A673 (cell line): ENCODE results near the gene C1orf122. TPM values are rescaled to one million over a fixed set of nuclear protein-coding genes. Genes with fewer than 3 reads are reported as not detected.

ENCODE experiments used
- BruUV-seq: library from RNA; stranded (reverse); fragments of 400-500 nt; replicated peaks from 2 replicates; lab custom pipeline; 2021; lab: Mats Ljungman, UMichigan
- CTCF ChIA-PET: fragments of 300-600 bp; sonication (Branson Sonifier 250); formaldehyde crosslinking; loops from one replicate; lab custom pipeline; 2022; ENCODE audit warnings: antibody characterized with exemption; lab: Charles Lee
- POLR2A ChIA-PET: fragments of 300-600 bp; sonication (Branson Sonifier 250); formaldehyde crosslinking; loops from one replicate; lab custom pipeline; 2022; ENCODE audit warnings: antibody characterized with exemption; ENCODE audit not compliant: low non-redundant PET; lab: Charles Lee
- DNase-seq: peaks from one replicate; pipeline ENCODE4 v3.0.0-alpha.2; 2015; ENCODE audit warnings: low spot score
- H3K27ac ChIP-seq: fragments of 200-600 bp; sonication (generic); 2 replicates; pipeline ENCODE4 v1.5.1; 2016; ENCODE audit warnings: mixed run types, low read depth, mild to moderate bottlenecking, mixed read lengths, antibody characterized with exemption, low read length; ENCODE audit not compliant: poor library complexity, severe bottlenecking
- H3K27me3 ChIP-seq: fragments of 200-600 bp; sonication (generic); replicated peaks from 2 replicates; pipeline ENCODE4 v1.6.1; 2017; ENCODE audit warnings: mixed run types, low read depth, mild to moderate bottlenecking, mixed read lengths, antibody characterized with exemption, low read length; ENCODE audit not compliant: insufficient read depth, poor library complexity
- H3K36me3 ChIP-seq: fragments of 200-600 bp; sonication (generic); 2 replicates; pipeline ENCODE4 v1.6.1; 2016; ENCODE audit warnings: mixed run types, mild to moderate bottlenecking, mixed read lengths, antibody characterized with exemption, low read length; ENCODE audit not compliant: insufficient read depth, poor library complexity, severe bottlenecking
- H3K4me1 ChIP-seq: fragments of 200-600 bp; sonication (generic); 2 replicates; pipeline ENCODE4 v1.6.1; 2017; ENCODE audit warnings: mixed run types, mild to moderate bottlenecking, mixed read lengths, antibody characterized with exemption, low read length; ENCODE audit not compliant: insufficient read depth, poor library complexity, severe bottlenecking
- H3K4me3 ChIP-seq: fragments of 200-600 bp; sonication (generic); 2 replicates; pipeline ENCODE4 v1.5.1; 2016; ENCODE audit warnings: low read depth, mixed run types, mild to moderate bottlenecking, mixed read lengths, low read length; ENCODE audit not compliant: poor library complexity, severe bottlenecking
- H3K9me3 ChIP-seq: fragments of 200-600 bp; sonication (generic); 2 replicates; pipeline ENCODE4 v1.6.1; 2016; ENCODE audit warnings: mixed run types, low read depth, mild to moderate bottlenecking, mixed read lengths, antibody characterized with exemption, low read length; ENCODE audit not compliant: poor library complexity, severe bottlenecking
- CTCF ChIP-seq: fragments of 300-800, 200-600 bp; sonication (generic); conservative IDR thresholded peaks from 2 replicates; pipeline ENCODE4 v1.5.1; 2017; ENCODE audit warnings: low read depth, mild to moderate bottlenecking, antibody characterized with exemption, low read length, moderate library complexity, mixed read lengths
- EZH2 ChIP-seq: fragments of 200-600 bp; sonication (generic); IDR thresholded peaks from 2 replicates; pipeline ENCODE4 v1.6.1; 2017; ENCODE audit warnings: borderline replicate concordance, low read depth, mild to moderate bottlenecking, mixed read lengths, antibody characterized with exemption, low read length; ENCODE audit not compliant: poor library complexity, severe bottlenecking
- intact Hi-C: fragments of 100-400 bp; cut with micrococcal nuclease; formaldehyde crosslinking; loops from one replicate; pipeline ENCODE4 v1.10.0; 2022; ENCODE audit not compliant: unreplicated experiment
- total RNA-seq: library from RNA; stranded (reverse); gene quantifications from 2 replicates; pipeline ENCODE4 v1.2.3, GENCODE V29; 2021

The C1orf122 gene
- total RNA-seq, 1 experiment from 2014 or later: 31.0 TPM

- Histone ChIP-seq H3K27me3 (no peaks in the 10 kb centered on the region), H3K4me1 (peaks cover 15% of the 10 kb centered on the region)
Measured at GRCh38 chr1:37809942-37810341, 2.4 kb downstream of the C1orf122 start.

GRCh38 chr1:37811027-37811655 lies 3.6 kb downstream of the C1orf122 start:
- peak; percentile 90 for DNase-seq
- Histone ChIP-seq H3K27ac (no peak overlapping the region), H3K36me3 (peaks cover 9% of the 10 kb centered on the region), H3K27me3 (no peaks in the 10 kb centered on the region), H3K9me3 (no peaks in the 10 kb centered on the region), H3K4me1 (peaks cover 15% of the 10 kb centered on the region), H3K4me3 (no peak overlapping the region)
- BruUV-seq: no TSS peak
- TF ChIP-seq CTCF: peak; percentile 94
- no peak for TF ChIP-seq EZH2
- intact Hi-C loops: no loop called here
- ChIA-PET CTCF (no interaction called here), POLR2A (no interaction called here)

More at GRCh38 chr1:37809942-37810341, 2.4 kb downstream of the C1orf122 start:
- ChIA-PET CTCF (no interaction called here), POLR2A (no interaction called here)
- no peaks in the 10 kb centered on the region for H3K9me3 ChIP-seq
- peaks cover 18% of the 10 kb centered on the region for H3K36me3 ChIP-seq
- BruUV-seq: no TSS peak
- no peak overlapping the region for H3K4me3 ChIP-seq
- DNase-seq: no peak
- TF ChIP-seq CTCF: no peak
- no peak for TF ChIP-seq EZH2
- intact Hi-C loops: loop anchor here (5.0 to 10.0 kb wide), 2 partner anchors 47 to 115 kb away; partner anchors contain the start of genes CDCA8 and MTF1
- H3K27ac ChIP-seq: no peak overlapping the region

DNA sequence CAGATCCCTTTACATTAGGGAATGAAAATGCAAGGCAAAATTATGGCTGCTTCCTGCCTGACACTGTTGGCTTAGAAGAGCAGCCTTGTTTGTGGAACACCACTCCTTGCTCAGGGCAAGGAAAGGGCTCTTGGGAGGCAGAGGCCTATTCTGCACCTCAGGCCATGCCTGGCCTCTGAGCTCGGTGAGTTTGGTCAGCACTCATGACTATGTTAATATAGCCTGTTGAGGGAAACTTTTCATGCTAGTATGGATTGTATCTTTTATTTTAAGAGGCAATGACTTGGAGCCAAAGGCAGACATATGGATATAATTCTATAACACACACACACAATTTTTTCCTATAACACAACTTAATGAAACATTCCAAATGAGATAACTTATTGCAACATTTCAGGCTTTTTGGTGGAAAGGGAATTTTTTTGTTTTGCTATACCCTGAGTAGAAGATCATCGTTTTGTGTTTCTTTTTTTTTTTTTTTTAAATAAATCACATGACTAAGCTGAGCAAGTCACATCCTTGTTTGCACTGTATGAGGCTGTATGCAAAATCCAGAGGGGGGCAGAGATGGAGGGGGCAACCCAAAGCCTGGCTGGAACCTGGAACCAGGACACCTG lies 6.0 kb downstream of the C1orf122 start:
- BruUV-seq: TSS peak; percentile 18
- intact Hi-C loops: no loop called here
- H3K27ac ChIP-seq: no peak overlapping the region
- no peak for DNase-seq
- H3K27me3 ChIP-seq: no peaks in the 10 kb centered on the region
- no peak overlapping the region for H3K4me3 ChIP-seq
- ChIA-PET CTCF (interaction anchor here (0.6 kb wide), 1 partner anchor 46 kb away, joined by 7 read pairs; no protein-coding TSS in a partner anchor), POLR2A (no interaction called here)
- H3K36me3 ChIP-seq: peaks cover 3% of the 10 kb centered on the region
- peaks cover 8% of the 10 kb centered on the region for H3K4me1 ChIP-seq
- no peaks in the 10 kb centered on the region for H3K9me3 ChIP-seq
- TF ChIP-seq EZH2: no peak
- TF ChIP-seq CTCF: no peak
